PC-3 (cell line): ENCODE results near the gene PFKFB4. TPM values are rescaled to one million over a fixed set of nuclear protein-coding genes. Genes with fewer than 3 reads are reported as not detected.

Source experiments
- ATAC-seq: fragments of 200-7000 bp; cut with Tn5 transposase; 2 replicates; pipeline ENCODE4 v1.9.1; 2020; ENCODE audit warnings: mild to moderate bottlenecking, moderate library complexity
- BruUV-seq: library from RNA; stranded (reverse); fragments of 400-500 nt; replicated peaks from 2 replicates; lab custom pipeline; 2021; lab: Mats Ljungman, UMichigan
- CTCF ChIA-PET: fragments of 300-600 bp; sonication (Branson Sonifier 250); formaldehyde crosslinking; loops from one replicate; lab custom pipeline; 2022; ENCODE audit warnings: antibody characterized with exemption; lab: Charles Lee
- POLR2A ChIA-PET: fragments of 300-600 bp; sonication (Branson Sonifier 250); formaldehyde crosslinking; loops from one replicate; lab custom pipeline; 2022; ENCODE audit warnings: antibody characterized with exemption; ENCODE audit not compliant: unreplicated experiment; lab: Charles Lee
- DNase-seq: peaks from one replicate; pipeline ENCODE4 v3.0.0-alpha.2; 2015
- H2AFZ ChIP-seq: fragments of 300-600 bp; sonication (generic); 2 replicates; pipeline ENCODE4 v1.6.0; 2016; ENCODE audit warnings: antibody characterized with exemption, low read length
- H3F3A ChIP-seq: fragments of 300-600 bp; sonication (generic); one replicate; pipeline ENCODE4 v1.6.0; 2017; ENCODE audit warnings: antibody characterized with exemption, low read length, control low read depth, mild to moderate bottlenecking; ENCODE audit not compliant: unreplicated experiment
- H3K27ac ChIP-seq: fragments of 300-600 bp; sonication (generic); 2 replicates; pipeline ENCODE4 v1.5.1; 2016; ENCODE audit warnings: mild to moderate bottlenecking, low read length
- H3K27me3 ChIP-seq: fragments of 300-600 bp; sonication (generic); 2 replicates; pipeline ENCODE4 v1.6.1; 2016; ENCODE audit warnings: low read length, mixed read lengths
- H3K36me3 ChIP-seq: fragments of 300-600 bp; sonication (generic); 2 replicates; pipeline ENCODE4 v1.6.1; 2016; ENCODE audit warnings: low read depth, mixed run types, low read length, mixed read lengths
- H3K4me1 ChIP-seq: fragments of 300-600 bp; sonication (generic); 2 replicates; pipeline ENCODE4 v1.5.1; 2016; ENCODE audit warnings: low read length; ENCODE audit not compliant: insufficient read depth
- H3K4me2 ChIP-seq: fragments of 300-600 bp; sonication (generic); 2 replicates; pipeline ENCODE4 v1.6.0; 2016; ENCODE audit warnings: low read length
- H3K4me3 ChIP-seq: fragments of 300-600 bp; sonication (generic); 2 replicates; pipeline ENCODE4 v1.5.1; 2016; ENCODE audit warnings: mild to moderate bottlenecking, low read length, mixed read lengths
- H3K79me2 ChIP-seq: fragments of 300-600 bp; sonication (generic); 2 replicates; pipeline ENCODE4 v1.6.1; 2017; ENCODE audit warnings: low read length, mixed read lengths
- H3K9ac ChIP-seq: fragments of 300-600 bp; sonication (generic); 2 replicates; pipeline ENCODE4 v1.6.0; 2016; ENCODE audit warnings: mild to moderate bottlenecking, low read length
- H3K9me2 ChIP-seq: fragments of 300-600 bp; sonication (generic); replicated peaks from 2 replicates; pipeline ENCODE4 v1.6.1; 2016; ENCODE audit warnings: mixed run types, low read length, mixed read lengths
- H3K9me3 ChIP-seq: fragments of 300-600 bp; sonication (generic); 2 replicates; pipeline ENCODE4 v1.6.1; 2016; ENCODE audit warnings: low read length, mixed read lengths
- H4K20me1 ChIP-seq: fragments of 300-600 bp; sonication (generic); 2 replicates; pipeline ENCODE4 v1.6.1; 2016; ENCODE audit warnings: low read length, mixed read lengths
- CTCF ChIP-seq: fragments of 300-600 bp; sonication (generic); conservative IDR thresholded peaks from 2 replicates; pipeline ENCODE4 v1.5.1; 2017; ENCODE audit warnings: antibody characterized with exemption, low read depth, mild to moderate bottlenecking, low read length
- EZH2 ChIP-seq: fragments of 300-600 bp; sonication (generic); IDR thresholded peaks from one replicate; pipeline ENCODE4 v1.6.1; 2017; ENCODE audit warnings: antibody characterized with exemption, mild to moderate bottlenecking, low read length; ENCODE audit not compliant: unreplicated experiment
- EZH2phosphoT487 ChIP-seq: fragments of 300-600 bp; sonication (generic); IDR thresholded peaks from 2 replicates; pipeline ENCODE4 v1.6.1; 2018; ENCODE audit warnings: mild to moderate bottlenecking, antibody characterized with exemption, low read length, borderline replicate concordance
- intact Hi-C: fragments of 100-400 bp; cut with micrococcal nuclease; formaldehyde crosslinking; loops from 2 replicates; pipeline ENCODE4 v1.9.0; 2023
- total RNA-seq: library from RNA; depleted of rRNA; stranded (reverse); fragments of >200 nt; gene quantifications from 2 replicates; pipeline ENCODE4 v1.2.3, GENCODE V29; 2014

PFKFB4 gene
- total RNA-seq, 1 experiment from 2014 or later, result 33.5 TPM

- peaks cover 5% of the 10 kb centered on the region for H3F3A ChIP-seq
- ATAC-seq (no peak), DNase-seq (no peak)
- ChIA-PET POLR2A (no interaction called here), CTCF (interaction anchor here (1.1 kb wide), 1 partner anchor 133 kb away, joined by 3 read pairs; the partner anchor contains the start of gene SLC26A6)
- H3K9ac ChIP-seq, result no peak overlapping the region
- H3K9me3 ChIP-seq, result no peaks in the 10 kb centered on the region
- H4K20me1 ChIP-seq, result no peaks in the 10 kb centered on the region
- H3K27ac ChIP-seq, result no peak overlapping the region
- H3K79me2 ChIP-seq, result peaks cover 30% of the 10 kb centered on the region
- no peak for TF ChIP-seq EZH2phosphoT487
- no peak for TF ChIP-seq EZH2
- no peak for TF ChIP-seq CTCF
- no peaks in the 10 kb centered on the region for H3K27me3 ChIP-seq
- no peaks in the 10 kb centered on the region for H3K36me3 ChIP-seq
- peaks cover 56% of the 10 kb centered on the region for H3K4me1 ChIP-seq
- no TSS peak for BruUV-seq
- H2AFZ ChIP-seq, result no peak overlapping the region
- no peaks in the 10 kb centered on the region for H3K9me2 ChIP-seq
- intact Hi-C loops, result no loop called here
- peak overlapping the region; percentile 84 for H3K4me3 ChIP-seq
- peak overlapping the region; percentile 97 for H3K4me2 ChIP-seq
These were observed 53.9 kb downstream of the PFKFB4 start for GRCh38 chr3:48502728-48503168.

GRCh38 chr3:48502121-48502520, 54.5 kb downstream of the PFKFB4 start:
- Histone ChIP-seq H2AFZ (no peak overlapping the region), H3K27me3 (no peaks in the 10 kb centered on the region), H3K79me2 (peaks cover 30% of the 10 kb centered on the region), H3K9me3 (no peaks in the 10 kb centered on the region), H3K27ac (no peak overlapping the region), H3K9ac (no peak overlapping the region), H4K20me1 (no peaks in the 10 kb centered on the region), H3K9me2 (no peaks in the 10 kb centered on the region), H3K36me3 (no peaks in the 10 kb centered on the region), H3F3A (peaks cover 5% of the 10 kb centered on the region), H3K4me1 (peaks cover 50% of the 10 kb centered on the region), H3K4me3 (no peak overlapping the region), H3K4me2 (no peak overlapping the region)
- intact Hi-C loops, result no loop called here
- ChIA-PET CTCF (no interaction called here), POLR2A (no interaction called here)
- no TSS peak for BruUV-seq
- DNase-seq, result no peak
- no peak for ATAC-seq
- TF ChIP-seq EZH2, result no peak
- no peak for TF ChIP-seq EZH2phosphoT487
- no peak for TF ChIP-seq CTCF

- H3K4me1 ChIP-seq, result peaks cover 41% of the 10 kb centered on the region
- H3K27ac ChIP-seq, result no peak overlapping the region
- peaks cover 30% of the 10 kb centered on the region for H3K79me2 ChIP-seq
- no peaks in the 10 kb centered on the region for H3K9me3 ChIP-seq
- H3K36me3 ChIP-seq, result no peaks in the 10 kb centered on the region
- H3K9me2 ChIP-seq, result no peaks in the 10 kb centered on the region
- no peaks in the 10 kb centered on the region for H4K20me1 ChIP-seq
- ATAC-seq (no peak), DNase-seq (no peak)
- no peak overlapping the region for H2AFZ ChIP-seq
- BruUV-seq, result no TSS peak
- no peak overlapping the region for H3K4me3 ChIP-seq
- intact Hi-C loops, result no loop called here
- ChIA-PET POLR2A (no interaction called here), CTCF (no interaction called here)
- no peak overlapping the region for H3K9ac ChIP-seq
- H3F3A ChIP-seq, result no peaks in the 10 kb centered on the region
- H3K27me3 ChIP-seq, result no peaks in the 10 kb centered on the region
- TF ChIP-seq EZH2, result no peak
- no peak for TF ChIP-seq CTCF
- TF ChIP-seq EZH2phosphoT487, result no peak
- peak overlapping the region; percentile 24; the same call in 1 of the 2 replicates for H3K4me2 ChIP-seq
These were observed 55.4 kb downstream of the PFKFB4 start for GRCh38 chr3:48501196-48501595.
